ENCODE results near the gene NLRC5.
"Not testable (repeated sequence)": the region's sequence is repeated elsewhere in the genome, so short reads cannot be mapped to it uniquely, and the experiment has no call there.

NLRC5 gene

DNA sequence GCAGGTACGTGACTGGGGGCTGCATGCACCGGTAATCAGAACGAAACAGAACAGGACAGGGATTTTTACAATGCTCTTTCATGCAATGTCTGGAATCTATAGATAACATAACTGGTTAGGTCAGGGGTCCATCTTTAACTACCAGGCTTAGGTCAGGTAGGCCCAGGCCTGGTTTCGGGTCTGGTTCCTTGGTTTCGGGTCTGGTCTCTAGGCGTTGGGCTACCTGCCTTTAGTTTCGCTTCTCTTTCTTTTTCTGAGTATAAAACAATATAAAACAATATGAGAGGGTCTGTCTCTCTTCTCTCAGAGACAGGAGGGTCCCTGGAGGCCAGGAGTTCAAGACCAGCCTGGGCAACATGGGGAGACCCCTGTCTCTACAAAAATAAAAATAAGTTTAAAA, 15.5 kb upstream of the NLRC5 start:
- H3K4me3 ChIP-seq (ENCODE audit: insufficient read depth, low read length, poor library complexity, severe bottlenecking); H3K27ac ChIP-seq (ENCODE audit: low read depth, low read length): not testable (repeated sequence)

DNA sequence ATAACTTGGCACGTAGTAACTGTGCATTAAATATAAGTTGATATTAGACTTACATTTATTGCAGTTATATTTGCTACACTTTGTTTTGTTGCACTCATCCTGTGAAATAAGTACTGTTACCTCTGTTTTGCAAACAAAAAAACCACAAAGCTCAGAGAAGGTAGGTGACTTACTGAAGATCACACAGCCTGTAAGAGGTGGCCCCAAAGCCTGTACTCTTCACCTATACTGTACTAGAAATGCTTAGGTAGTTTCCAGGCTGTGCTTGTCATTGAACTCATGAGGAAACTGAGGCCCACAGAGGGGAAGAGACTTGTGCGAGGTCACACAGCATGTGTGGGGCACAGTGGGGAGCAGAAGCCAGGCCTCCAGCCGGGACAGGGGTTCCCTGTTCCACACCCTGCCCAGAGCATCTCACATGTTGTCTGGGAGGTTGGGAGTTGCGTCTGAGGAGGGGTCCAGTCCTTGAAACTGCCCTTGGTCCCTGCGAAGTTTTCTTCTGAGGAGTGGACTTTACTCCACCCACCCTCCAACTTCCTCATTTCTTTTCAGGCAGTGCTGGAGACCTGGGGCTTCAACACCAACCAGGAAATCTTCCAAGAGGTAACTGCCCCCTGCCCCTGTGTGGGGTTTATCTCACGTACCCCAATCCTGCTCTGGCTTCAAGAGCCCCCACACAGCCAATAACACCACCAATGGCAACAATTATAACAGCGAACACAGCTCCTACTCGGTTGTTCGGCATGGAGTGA, 14.6 kb upstream of the NLRC5 start:
- TF ChIP-seq, protein P1, sequence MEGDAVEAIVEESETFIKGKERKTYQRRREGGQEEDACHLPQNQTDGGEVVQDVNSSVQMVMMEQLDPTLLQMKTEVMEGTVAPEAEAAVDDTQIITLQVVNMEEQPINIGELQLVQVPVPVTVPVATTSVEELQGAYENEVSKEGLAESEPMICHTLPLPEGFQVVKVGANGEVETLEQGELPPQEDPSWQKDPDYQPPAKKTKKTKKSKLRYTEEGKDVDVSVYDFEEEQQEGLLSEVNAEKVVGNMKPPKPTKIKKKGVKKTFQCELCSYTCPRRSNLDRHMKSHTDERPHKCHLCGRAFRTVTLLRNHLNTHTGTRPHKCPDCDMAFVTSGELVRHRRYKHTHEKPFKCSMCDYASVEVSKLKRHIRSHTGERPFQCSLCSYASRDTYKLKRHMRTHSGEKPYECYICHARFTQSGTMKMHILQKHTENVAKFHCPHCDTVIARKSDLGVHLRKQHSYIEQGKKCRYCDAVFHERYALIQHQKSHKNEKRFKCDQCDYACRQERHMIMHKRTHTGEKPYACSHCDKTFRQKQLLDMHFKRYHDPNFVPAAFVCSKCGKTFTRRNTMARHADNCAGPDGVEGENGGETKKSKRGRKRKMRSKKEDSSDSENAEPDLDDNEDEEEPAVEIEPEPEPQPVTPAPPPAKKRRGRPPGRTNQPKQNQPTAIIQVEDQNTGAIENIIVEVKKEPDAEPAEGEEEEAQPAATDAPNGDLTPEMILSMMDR (IDR thresholded peaks at IDR 0.05; ENCODE audit: insufficient read depth, low read length, poor library complexity, severe bottlenecking): no peak
- Histone ChIP-seq H3K9me2 (replicated peaks; ENCODE audit: insufficient read depth, low read length) (no peaks in the 10 kb centered on the region), H2AFZ (ENCODE audit: low read depth, low read length, severe bottlenecking) (no peak overlapping the region), H4K20me1 (ENCODE audit: low read depth, low read length) (no peaks in the 10 kb centered on the region), H3K36me3 (ENCODE audit: low read length) (no peaks in the 10 kb centered on the region), H3K27me3 (ENCODE audit: low read length) (no peaks in the 10 kb centered on the region), H3K79me2 (ENCODE audit: insufficient read depth, low read length) (no peaks in the 10 kb centered on the region), H3F3A (ENCODE audit: insufficient read depth) (no peaks in the 10 kb centered on the region), H3K4me3 (ENCODE audit: insufficient read depth, low read length, poor library complexity, severe bottlenecking) (no peak overlapping the region), H3K4me2 (ENCODE audit: low read depth, low read length, poor library complexity, severe bottlenecking) (no peak overlapping the region), H3K27ac (ENCODE audit: low read depth, low read length) (no peak overlapping the region), H3K9ac (ENCODE audit: low read length) (no peak overlapping the region), H3K9me3 (ENCODE audit: insufficient read depth, low read length) (no peaks in the 10 kb centered on the region)

More for the DNA sequence above, 15.5 kb upstream of the NLRC5 start:
- H3K27me3 ChIP-seq (ENCODE audit: low read length); H3K4me2 ChIP-seq (ENCODE audit: low read depth, low read length, poor library complexity, severe bottlenecking); H3K9me3 ChIP-seq (ENCODE audit: insufficient read depth, low read length); H3F3A ChIP-seq (ENCODE audit: insufficient read depth); H3K36me3 ChIP-seq (ENCODE audit: low read length); H3K9ac ChIP-seq (ENCODE audit: low read length); H4K20me1 ChIP-seq (ENCODE audit: low read depth, low read length); H3K9me2 ChIP-seq (replicated peaks; ENCODE audit: insufficient read depth, low read length); H2AFZ ChIP-seq (ENCODE audit: low read depth, low read length, severe bottlenecking); H3K79me2 ChIP-seq (ENCODE audit: insufficient read depth, low read length): not testable (repeated sequence)

DNA sequence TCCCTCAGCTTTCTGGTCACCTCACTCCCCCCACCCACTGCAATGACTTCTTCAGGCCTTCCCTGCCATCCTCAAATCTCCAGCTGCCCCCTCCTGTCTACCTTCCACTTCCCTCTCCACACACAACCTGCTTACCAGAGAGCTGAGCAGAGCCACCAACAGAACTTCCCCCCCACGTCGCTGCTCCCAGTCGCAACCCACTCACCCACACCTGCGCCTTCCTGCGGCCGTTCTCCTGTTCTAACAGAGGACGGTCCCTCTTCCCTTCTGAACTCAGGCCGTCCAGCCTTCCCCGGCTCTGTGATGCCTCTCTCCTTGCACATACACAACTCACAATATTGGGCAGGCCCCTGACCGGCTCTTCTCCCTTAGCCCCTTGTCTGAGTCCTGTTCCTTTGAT, 13.6 kb upstream of the NLRC5 start:
- H3K9ac ChIP-seq (ENCODE audit: low read length): no peak overlapping the region
- no peaks in the 10 kb centered on the region for H3F3A ChIP-seq (ENCODE audit: insufficient read depth)
- H2AFZ ChIP-seq (ENCODE audit: low read depth, low read length, severe bottlenecking): no peak overlapping the region
- no peaks in the 10 kb centered on the region for H3K36me3 ChIP-seq (ENCODE audit: low read length)
- H3K4me3 ChIP-seq (ENCODE audit: insufficient read depth, low read length, poor library complexity, severe bottlenecking): no peak overlapping the region
- no peaks in the 10 kb centered on the region for H3K9me2 ChIP-seq (replicated peaks; ENCODE audit: insufficient read depth, low read length)
- no peak overlapping the region for H3K4me2 ChIP-seq (ENCODE audit: low read depth, low read length, poor library complexity, severe bottlenecking)
- H3K9me3 ChIP-seq (ENCODE audit: insufficient read depth, low read length): no peaks in the 10 kb centered on the region
- no peaks in the 10 kb centered on the region for H4K20me1 ChIP-seq (ENCODE audit: low read depth, low read length)
- TF ChIP-seq, protein P1 (IDR thresholded peaks at IDR 0.05; ENCODE audit: insufficient read depth, low read length, poor library complexity, severe bottlenecking): no peak
- no peak for TF ChIP-seq EZH2phosphoT487 (conservative IDR thresholded peaks at IDR 0.05; ENCODE audit: low read length)
- H3K27ac ChIP-seq (ENCODE audit: low read depth, low read length): no peak overlapping the region
- no peaks in the 10 kb centered on the region for H3K27me3 ChIP-seq (ENCODE audit: low read length)
- H3K79me2 ChIP-seq (ENCODE audit: insufficient read depth, low read length): no peaks in the 10 kb centered on the region

DNA sequence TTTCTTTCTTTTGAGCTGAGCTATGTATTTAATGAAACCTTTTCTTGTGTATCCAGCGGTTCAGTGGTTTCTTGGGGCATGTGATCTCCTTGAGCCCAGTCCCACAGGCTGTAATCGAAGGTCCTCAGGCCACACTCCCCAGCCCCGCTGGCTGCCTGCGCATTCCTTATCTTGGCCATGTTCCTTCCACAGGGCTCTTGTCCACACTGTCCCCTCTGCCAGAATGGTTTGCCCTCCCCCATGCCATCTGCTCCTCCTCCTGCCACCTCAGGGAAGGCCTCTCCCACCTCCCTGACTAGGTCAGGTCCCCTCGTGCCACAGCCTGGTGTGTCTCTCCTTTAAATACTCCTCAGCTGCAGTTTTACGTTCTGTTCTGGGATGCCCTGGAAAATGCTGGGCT, 12.1 kb upstream of the NLRC5 start:
- Histone ChIP-seq H3K27me3 (ENCODE audit: low read length) (no peaks in the 10 kb centered on the region), H2AFZ (ENCODE audit: low read depth, low read length, severe bottlenecking) (no peak overlapping the region), H3K4me3 (ENCODE audit: insufficient read depth, low read length, poor library complexity, severe bottlenecking) (no peak overlapping the region), H3F3A (ENCODE audit: insufficient read depth) (no peaks in the 10 kb centered on the region), H4K20me1 (ENCODE audit: low read depth, low read length) (no peaks in the 10 kb centered on the region), H3K9me2 (replicated peaks; ENCODE audit: insufficient read depth, low read length) (no peaks in the 10 kb centered on the region), H3K79me2 (ENCODE audit: insufficient read depth, low read length) (no peaks in the 10 kb centered on the region), H3K4me2 (ENCODE audit: low read depth, low read length, poor library complexity, severe bottlenecking) (no peak overlapping the region), H3K9me3 (ENCODE audit: insufficient read depth, low read length) (no peaks in the 10 kb centered on the region), H3K9ac (ENCODE audit: low read length) (no peak overlapping the region), H3K27ac (ENCODE audit: low read depth, low read length) (no peak overlapping the region), H3K36me3 (ENCODE audit: low read length) (no peaks in the 10 kb centered on the region)
- TF ChIP-seq, protein P1 (IDR thresholded peaks at IDR 0.05; ENCODE audit: insufficient read depth, low read length, poor library complexity, severe bottlenecking): no peak
- TF ChIP-seq EZH2phosphoT487 (conservative IDR thresholded peaks at IDR 0.05; ENCODE audit: low read length): no peak
